Fibroblast of skin of scalp (primary cell): Measurements from ENCODE around the gene DOC2B.
"Not testable (repeated sequence)": the region's sequence is repeated elsewhere in the genome, so short reads cannot be mapped to it uniquely, and the experiment has no call there.

ENCODE experiments used
- DNase-seq: peaks from one replicate; pipeline ENCODE4 v3.0.0-alpha.2; 2013

Gene DOC2B

DNA sequence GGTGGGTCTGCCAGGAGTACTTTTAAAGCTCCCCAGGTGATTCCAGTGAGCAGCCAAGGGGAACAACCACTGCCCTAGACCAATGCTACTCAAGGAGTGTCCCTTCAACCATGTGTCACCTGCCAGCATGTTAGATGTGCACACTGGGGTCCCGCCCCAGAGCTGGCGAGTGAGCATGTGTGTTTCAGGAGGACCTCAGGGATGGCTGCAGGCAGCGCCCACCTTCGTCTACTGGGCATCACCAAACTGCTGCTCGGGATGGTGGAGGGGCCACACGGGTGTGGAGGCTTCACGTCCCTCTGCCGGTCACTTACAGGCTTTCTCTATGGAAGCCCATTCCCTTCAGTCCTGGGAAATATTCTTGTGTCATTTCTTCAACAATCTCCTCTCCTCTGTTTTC is 29.0 kb upstream of the DOC2B start:
- no peak for DNase-seq

DNA sequence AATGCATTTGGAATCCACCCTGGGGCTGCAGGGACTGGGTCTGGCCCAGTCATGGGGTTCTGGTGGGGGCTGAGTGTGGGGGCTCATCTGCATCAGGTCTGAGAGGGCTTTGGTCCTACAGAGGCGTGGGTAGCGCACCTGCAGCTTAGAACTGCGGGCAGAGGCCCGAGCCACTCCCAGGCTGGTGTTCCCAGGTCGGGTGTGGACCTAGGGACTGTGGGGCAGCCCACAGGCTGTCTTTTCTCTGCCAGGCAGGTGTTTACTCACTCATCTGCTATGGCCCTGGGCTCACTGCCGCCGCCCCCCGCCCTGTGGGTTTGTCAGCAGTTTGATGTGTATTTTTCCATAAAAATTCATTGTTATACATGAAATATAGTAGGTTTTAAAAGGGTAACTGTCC is 27.0 kb upstream of the DOC2B start:
- no peak for DNase-seq

DNA sequence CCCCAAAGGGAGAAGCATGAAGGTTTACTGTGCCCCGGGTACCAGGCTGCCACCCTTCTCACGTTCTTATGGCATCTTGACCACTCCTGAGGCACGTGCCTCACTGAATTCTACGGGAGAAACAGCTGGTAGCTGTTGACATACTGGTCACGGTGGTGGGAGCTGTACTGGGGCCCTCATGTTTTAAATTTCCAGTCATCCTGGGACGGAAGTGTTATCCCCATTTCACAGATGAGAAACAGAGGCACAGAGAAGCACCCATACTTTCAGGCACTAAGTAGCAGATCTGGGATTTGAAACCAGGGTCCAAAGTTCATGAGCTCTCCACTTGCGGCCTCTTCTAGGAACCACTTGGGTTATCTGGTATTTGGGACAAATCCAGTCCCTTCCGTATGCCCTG is 26.3 kb upstream of the DOC2B start:
- no peak for DNase-seq

DNA sequence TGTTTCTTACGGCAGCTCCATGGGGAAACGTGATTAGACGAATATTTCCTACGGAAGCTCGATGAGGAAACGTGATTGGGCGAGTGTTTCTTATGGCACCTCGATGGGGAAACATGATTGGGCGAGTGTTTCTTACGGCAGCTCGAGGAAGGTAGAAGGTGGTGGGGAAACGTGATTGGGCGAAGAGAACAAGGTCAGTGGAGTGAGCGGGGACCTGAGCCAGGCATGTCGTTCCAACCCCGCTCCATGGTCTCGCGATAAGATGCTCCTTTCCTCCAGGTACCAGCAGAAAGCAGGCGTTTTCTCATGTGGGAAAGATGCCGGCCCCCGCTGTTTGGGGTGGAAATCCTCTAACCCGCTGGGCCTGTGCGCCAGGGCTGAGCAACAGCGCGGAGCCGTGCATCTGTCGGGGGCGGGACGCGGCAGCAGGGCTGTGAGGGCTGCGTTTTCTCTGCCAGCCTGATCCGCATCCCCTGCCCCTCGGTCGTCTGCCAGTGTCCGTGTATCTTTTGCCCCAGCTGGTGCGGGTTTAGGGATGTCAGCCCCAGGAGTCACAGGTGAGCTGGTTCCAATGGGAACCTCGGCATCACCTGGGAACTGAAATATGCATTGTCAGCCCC is 25.6 kb upstream of the DOC2B start:
- DNase-seq: no peak

DNA sequence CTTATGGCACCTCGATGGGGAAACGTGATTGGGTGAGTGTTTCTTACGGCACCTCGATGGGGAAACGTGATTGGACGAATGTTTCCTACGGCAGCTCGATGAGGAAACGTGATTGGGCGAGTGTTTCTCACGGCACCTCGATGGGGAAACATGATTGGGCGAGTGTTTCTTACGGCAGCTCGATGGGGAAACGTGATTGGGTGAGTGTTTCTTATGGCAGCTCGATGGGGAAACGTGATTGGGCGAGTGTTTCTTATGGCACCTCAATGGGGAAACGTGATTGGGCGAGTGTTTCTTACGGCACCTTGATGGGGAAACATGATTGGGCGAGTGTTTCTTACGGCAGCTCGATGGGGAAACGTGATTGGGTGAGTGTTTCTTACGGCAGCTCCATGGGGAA is 25.0 kb upstream of the DOC2B start:
- not testable (repeated sequence) for DNase-seq

DNA sequence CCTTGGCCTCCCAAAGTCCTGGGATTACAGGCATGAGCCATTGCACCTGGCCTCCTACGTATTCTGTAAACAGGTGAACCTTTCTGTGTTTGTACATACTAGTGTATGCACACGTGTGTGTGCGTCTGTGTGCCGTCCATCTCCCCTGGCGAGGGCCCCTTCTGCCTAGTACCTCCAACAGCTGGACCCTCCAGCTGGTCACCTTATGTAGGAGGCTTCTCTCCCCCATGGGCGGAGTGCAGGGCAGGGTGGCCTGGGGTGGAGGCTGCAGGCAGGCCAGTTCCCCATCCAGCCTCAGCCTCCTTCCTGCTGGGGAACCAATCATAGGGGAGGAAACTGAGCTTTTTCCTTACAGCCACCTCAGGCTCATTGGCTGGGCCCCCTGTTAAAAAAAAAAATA is 24.4 kb upstream of the DOC2B start:
- DNase-seq: no peak

DNA sequence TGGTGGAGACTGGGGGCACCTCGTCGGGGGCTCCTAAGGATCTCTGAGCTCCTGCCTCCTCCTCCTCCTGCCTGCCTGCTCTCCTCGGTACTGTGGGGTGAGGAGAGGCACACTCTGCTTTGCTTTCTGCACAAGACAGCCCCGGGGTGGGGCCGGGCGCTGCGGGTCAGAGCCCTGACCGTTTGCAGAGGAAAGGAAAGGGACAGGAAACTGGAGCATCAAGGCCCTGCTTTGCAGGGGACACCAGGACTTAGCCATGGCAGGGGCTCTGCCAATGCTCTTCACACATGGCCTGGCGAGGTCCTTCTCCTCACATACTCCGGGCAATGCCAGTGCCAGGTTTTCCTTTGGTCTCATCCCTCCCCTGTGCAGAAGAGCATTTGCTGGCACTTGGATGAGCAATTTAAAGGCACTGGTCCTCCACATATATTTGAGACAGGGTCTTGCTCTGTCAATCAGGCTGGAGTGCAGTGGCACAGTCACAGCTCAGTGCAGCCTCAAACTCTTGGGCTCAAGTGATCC is 23.8 kb upstream of the DOC2B start:
- DNase-seq: no peak

DNA sequence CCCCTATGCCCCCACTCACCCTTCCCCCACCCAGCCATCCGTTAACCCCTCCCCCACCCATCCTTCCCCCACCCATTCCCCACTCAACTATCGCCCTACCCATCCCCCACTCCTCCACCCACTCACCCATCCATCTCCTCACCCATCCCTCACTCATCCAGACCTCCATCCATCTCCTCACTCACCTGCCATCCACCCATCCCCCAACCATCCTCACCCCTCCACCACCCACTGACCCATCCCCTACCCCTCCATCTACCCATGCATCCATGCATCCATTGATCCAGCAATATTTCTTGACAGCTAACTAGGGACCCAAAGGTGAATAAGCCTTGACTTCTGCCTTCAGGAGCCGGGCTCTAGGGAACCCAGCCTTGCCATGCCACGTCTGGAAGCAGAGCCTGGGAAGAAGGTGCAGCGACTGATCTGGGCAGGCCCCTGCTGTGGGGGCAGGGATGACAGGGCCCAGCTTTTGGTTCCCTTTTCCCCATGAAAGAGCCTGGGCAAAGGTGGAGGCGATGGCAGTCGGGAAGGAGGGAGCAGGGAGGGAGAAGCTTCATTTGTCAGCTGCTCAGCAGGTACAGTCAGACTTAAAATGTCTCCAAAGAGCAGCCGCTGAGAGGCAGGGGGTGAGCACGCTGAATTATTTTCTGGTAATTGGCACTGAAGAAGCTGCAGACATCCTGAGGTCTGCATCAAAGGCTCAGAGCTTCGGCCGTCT is 23.1 kb upstream of the DOC2B start:
- no peak for DNase-seq

DNA sequence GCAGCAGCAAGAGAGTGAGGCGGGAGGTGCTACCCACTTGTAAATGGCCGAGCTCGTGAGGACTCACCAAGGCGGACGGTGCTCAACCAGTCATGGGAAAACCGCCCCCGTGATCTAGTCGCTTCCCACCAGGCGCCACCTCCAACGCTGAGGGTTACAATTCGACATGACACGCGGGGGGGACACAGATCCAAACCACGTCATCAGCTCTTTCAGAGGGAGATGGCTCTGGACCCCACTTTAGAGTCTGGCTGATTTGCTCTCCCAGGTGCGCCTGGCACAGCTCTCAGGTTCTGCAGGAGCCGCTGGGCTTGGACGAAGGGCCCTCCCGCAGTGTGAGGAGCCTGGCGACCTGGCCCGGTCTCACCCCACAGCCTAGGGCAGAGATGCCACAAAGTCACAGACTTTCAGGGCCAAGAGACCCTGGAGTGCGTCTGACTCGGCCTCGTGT is 21.1 kb upstream of the DOC2B start:
- no peak for DNase-seq

DNA sequence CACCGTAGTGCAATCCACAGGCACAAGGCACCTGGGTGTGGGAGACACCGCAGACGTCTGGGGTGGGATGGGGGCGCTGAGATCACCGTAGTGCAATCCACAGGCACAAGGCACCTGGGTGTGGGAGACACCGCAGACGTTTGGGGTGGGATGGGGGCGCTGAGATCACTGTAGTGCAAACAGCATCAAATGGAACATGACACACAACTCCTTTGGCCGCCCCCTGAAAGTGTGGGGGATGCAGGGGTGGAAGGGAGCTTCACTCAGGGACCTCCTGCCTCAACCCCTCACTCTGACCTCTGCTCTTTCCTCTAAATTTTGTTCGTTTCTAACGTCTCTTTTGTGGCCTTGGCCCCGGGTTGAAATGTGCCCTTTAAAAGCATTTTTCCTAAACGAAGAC is 20.3 kb upstream of the DOC2B start:
- not testable (repeated sequence) for DNase-seq

DNA sequence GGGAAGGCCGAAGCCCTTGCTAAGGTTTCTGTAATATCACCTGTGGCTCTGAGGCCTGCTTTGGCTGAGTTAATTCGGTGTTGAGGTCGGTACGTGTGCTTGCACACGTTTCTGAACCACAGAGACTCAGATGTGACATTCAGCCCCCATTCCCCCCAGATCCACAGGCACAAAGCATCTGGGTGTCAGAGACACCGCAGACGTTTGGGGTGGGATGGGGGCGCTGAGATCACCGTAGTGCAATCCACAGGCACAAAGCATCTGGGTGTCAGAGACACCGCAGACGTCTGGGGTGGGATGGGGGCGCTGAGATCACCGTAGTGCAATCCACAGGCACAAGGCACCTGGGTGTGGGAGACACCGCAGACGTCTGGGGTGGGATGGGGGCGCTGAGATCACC is 19.8 kb upstream of the DOC2B start:
- not testable (repeated sequence) for DNase-seq

DNA sequence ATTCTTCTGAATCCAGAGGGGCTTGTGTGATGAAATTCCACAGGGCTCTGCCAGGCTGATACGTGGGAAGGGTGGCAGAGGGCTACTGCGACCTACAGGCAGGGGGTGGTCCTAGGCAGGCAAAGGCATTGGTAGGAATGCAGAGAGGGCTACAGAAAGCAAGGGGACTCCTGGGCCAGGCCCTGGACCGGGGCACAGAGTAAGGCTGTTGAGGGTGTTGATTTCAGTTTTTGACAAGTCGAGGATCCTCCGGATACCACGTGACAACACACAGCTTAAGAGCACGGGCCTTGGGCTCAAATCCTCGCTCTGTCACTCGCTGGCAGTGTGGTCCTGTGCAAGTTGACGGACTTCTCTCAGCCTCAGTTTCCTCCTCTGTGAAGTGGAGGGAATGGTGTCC is 19.1 kb upstream of the DOC2B start:
- no peak for DNase-seq

DNA sequence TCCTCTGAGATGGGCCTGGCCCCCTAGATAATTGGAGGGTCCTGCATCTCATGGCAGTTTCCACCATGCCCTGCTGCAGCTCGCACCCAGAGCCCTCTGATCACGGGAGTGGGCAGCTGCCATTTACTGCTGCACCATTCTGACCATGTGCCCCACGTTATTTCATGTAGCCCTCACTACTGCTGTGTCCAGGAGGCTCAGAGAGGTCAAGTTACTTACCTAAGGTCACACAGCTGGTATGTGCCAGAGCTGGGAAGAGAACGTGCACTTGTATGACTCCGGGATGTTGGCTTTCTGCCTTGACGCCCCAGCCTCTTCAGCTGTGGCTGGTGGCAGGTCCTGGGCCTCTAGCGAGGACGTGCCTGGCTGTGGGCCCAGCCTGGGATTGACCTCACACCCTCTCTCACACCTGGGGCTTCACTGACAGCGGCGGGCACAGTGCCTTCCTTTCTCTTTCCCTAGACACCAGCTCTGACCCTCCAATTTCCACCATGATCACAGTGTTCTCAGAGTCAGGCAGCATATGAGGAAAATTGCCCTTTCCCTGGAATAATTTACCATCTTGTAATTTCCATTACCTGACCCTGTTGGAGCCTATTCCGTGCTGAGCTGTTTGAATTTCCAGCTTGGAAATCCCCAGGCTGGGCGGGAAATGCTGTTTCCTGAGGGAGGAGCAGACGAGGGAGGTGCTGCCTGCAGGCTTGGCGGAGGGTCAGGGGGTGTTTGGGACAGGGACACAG is 18.5 kb upstream of the DOC2B start:
- DNase-seq: no peak

DNA sequence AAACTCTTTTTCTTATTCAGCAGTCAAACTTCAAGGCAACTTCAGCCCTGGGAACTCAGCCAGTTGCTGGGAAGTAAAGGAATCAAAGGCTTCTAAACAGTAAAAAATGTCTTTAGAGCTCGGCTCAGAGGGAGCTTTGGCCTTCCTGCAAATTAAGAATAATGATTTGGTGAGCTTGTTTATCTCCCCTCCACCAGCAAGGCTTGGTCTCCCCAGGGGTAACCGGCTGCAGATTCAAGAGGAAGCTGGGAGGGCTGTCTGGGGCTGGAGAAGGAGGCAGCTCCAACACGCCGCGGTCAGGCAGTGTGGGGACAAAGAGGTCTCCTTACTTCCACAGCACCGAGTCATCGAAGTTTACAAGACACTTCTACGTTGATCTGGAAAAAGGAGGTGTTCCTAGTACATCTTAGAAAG is 17.7 kb upstream of the DOC2B start:
- DNase-seq: no peak

DNA sequence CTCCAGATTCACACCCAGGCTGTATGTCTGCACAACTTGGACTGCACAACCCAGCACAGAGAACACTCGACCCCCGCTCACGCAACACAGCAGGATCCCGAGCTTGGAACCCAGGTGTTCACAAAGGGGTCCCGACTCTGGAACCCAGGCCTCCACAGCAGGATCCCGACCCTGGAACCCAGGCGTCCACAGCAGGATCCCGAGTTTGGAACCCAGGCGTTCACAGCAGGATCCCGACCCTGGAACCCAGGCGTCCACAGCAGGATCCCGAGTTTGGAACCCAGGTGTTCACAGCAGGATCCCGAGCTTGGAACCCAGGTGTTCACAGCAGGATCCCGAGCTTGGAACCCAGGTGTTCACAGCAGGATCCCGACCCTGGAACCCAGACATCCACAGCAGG is 16.8 kb upstream of the DOC2B start:
- not testable (repeated sequence) for DNase-seq

DNA sequence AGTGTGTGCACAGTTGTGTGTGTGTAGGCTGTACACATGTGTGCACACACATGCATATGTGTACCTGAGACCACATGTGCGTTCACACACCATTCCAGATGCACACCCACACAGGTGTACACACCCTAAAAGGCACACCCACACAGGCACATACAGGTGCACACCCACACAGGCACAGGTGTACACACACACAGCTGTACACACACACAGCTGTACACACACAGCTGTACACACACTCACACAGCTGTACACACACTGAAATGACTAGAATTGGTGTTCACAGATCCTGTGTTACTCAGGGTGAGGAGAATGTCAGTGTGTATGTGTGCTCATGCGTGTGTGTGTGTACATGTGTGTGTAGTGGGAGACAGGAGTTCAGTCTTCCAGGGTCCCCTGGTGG is 15.9 kb upstream of the DOC2B start:
- DNase-seq: no peak

DNA sequence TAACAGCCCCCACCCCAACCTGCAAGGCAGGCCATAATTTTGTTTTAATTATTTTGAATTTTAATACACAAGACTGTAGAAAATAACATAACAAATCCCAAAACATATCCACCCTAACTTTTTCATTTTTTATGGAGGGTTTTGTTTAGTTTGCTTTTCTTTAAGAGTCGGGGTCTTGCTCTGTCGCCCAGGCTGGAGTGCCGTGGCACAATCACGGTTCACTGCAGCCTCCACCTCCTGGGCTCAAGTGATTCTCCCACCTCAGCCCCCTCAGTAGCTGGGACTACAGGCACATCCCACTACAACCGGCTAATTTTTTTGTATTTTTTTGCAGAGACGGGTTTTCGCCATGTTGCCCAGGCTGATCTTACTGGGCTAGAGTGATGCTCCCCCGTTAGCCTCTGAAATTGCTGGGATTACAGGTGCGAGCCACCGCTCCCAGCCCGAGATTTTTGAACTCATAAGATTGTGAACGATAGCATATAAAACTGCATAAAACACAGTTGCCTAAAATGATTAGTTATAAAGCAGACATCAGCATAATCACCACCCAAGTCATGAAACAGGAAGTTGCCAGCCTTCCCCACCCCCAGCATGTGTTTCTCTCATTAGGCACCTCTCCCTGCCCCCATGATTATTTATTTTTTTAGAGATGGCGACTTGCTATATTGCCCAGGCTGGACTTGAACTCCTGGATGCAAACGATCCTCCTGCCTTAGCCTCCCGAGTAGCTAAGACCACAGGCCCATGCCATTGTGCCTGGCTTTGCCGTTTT is 13.6 kb upstream of the DOC2B start:
- no peak for DNase-seq

DNA sequence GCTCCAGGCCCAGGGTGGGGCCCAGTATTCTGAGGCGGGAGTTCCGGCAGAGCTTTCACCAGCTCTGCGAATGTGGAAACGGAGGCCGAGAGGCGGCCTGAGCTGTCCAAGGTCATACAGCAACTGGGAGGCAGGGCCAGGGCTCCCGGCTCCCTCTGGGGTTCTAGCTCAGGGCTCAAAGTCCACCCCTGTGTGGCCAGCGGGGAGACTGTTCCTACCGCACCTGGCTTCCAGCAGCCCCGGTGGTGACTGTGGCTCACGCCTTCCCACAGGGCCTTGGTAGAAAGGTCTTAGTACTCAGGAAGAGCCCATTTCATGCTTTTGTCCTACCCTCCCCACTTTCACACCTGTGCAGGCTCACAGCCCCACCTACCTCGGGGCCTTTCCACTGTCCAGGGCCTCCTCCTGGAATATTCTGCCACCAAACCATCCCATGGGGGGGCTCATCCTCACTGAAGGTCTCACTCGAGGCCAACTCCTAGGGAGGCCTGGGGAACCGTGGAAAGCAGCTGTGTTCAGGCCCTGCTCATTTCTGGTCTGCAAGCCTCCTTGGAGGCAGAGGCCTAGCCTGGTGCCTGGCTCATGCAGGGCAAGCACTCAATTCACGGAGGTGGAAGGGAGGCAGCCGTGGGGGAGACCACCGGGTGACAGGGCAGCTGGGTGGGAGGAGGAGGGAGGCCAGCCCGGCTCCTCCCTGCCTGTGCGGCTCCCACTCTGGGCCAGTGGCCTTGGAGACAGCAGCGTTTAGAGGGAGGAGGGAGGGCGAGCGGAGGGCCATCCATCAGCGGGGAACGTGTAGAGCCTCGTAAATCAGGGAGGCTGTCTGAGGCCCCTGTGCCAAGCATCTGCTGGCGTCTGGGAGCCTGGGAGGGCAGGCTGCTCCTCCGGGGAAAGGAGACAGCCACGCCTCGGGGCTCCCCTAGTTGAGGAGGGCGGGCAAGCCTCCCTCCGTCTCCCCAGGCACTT is 12.7 kb upstream of the DOC2B start:
- no peak for DNase-seq

DNA sequence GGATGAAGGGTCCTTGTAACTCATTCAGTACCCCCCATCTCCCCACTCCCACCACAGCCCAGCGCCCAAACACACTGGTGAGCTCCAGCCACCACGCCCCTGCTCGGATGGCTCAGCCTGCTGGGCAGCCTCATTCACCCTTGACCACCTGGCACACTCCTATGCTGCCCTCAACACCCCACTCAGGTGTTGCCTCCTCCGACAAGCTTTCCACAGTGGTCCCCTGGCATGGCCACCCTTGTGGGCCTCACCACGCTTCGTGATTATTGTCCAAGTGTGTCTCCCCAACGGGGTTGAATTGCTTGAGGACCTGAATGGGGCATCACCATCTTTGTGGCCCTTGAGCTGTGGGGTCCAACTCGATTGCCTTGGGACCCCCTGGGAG is 12.0 kb upstream of the DOC2B start:
- DNase-seq: no peak

DNA sequence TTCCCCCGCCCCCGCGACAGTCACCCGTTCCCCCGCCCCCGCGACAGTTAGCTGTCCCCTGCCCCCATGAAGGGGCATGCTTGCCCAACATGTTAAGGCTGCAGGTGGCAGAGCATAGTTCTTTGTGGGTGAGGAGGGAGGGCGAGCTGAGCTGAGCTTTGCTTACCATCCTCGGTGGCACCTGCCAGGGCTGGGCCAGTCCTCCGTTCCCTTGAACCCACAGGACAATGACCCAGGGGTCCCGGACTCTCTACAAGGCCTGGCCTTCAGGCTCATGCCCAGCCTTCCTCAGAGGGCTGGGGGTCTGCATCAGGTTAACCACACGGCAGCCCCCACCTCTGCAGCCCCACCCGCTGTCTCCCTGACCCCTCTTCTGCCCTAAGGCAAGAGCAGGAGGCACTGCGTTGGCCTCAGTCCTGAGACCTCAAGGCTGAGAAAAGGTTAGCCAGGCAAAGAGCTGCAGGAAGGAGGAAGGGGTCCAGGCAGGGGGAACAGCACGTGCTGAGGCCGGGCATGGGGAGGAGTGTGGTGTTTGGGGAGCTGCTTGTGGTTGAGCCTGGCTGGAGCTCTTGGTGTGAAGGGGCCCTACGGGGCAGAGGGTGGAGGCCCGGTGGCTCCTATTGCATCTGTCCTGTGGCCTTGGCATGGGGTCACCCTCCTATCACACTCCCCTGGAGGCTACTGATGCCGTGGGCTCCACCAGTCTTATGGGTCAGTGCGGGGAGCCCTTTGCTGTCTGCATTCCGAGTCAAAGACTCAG is 11.4 kb upstream of the DOC2B start:
- no peak for DNase-seq

DNA sequence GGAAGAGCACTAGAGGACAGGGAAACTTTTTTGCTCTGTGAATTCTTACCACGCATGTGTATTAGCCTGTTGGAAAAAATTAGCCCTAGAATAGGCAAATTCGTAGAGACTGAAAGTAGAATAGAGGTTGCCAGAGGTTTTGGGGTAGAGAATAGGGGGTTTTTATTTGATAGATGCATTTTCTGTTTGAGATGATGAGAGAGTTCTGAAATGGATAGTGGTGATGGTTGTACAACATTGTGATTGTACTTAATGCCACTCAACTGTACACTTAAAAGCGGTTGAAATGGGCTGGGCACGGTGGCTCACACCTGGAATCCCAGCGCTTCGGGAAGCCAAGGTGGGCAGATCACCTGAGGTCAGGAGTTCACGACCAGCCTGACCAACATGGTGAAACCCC is 8.0 kb upstream of the DOC2B start:
- DNase-seq: no peak
